Measurements from ENCODE around the gene STK10. TPM values are rescaled to one million over a fixed set of nuclear protein-coding genes. Genes with fewer than 3 reads are reported as not detected.

The STK10 gene
- total and polyA plus RNA-seq, 9 of the 15 experiments (the other 6 are each of a cell fraction or from before 2014, with no cell fraction given) = 0.30 to 6.7 (median 2.4) TPM

- TF ChIP-seq KAT7 (CRISPR knock-in tag; IDR thresholded peaks at IDR 0.05; ENCODE audit: borderline replicate concordance) (no peak), EZH2 (IDR thresholded peaks at IDR 0.05; ENCODE audit: borderline replicate concordance, low read depth, low read length) (no peak), BMI1 (IDR thresholded peaks at IDR 0.05; ENCODE audit: low read length) (no peak), MYC (IDR thresholded peaks at IDR 0.05; ENCODE audit: low read depth, low read length) (peak; percentile 49; the same call in 1 of the 2 replicates), MYC (CRISPR knock-in tag; IDR thresholded peaks at IDR 0.05; ENCODE audit: borderline replicate concordance, low read depth) (no peak), NFXL1 (CRISPR knock-in tag; IDR thresholded peaks at IDR 0.05) (no peak), CBX2 (IDR thresholded peaks at IDR 0.05; ENCODE audit: insufficient read depth, low read length, poor library complexity, severe bottlenecking) (no peak), MLLT1 (IDR thresholded peaks at IDR 0.05) (no peak), ARID3A (IDR thresholded peaks at IDR 0.05; ENCODE audit: borderline replicate concordance, low read depth, low read length) (no peak), E2F1 (CRISPR knock-in tag; IDR thresholded peaks at IDR 0.05) (no peak), ZNF830 (CRISPR knock-in tag; IDR thresholded peaks at IDR 0.05) (no peak), MAFK (IDR thresholded peaks at IDR 0.05; ENCODE audit: low read length) (no peak), WHSC1 (IDR thresholded peaks at IDR 0.05; ENCODE audit: low read length) (no peak), ILK (tag; IDR thresholded peaks at IDR 0.05; ENCODE audit: borderline replicate concordance, low read depth) (no peak), PYGO2 (tag; IDR thresholded peaks at IDR 0.05) (no peak), ZNF253 (CRISPR knock-in tag; conservative IDR thresholded peaks at IDR 0.05) (no peak), NELFE (IDR thresholded peaks at IDR 0.05; ENCODE audit: insufficient read depth, insufficient read length) (no peak), CC2D1A (IDR thresholded peaks at IDR 0.05) (no peak), PCBP1 (IDR thresholded peaks at IDR 0.05; ENCODE audit: low read depth, low read length, poor library complexity, severe bottlenecking) (no peak)
- TF ChIP-seq, protein P1, sequence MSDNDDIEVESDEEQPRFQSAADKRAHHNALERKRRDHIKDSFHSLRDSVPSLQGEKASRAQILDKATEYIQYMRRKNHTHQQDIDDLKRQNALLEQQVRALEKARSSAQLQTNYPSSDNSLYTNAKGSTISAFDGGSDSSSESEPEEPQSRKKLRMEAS (CRISPR knock-in tag; IDR thresholded peaks at IDR 0.05) = peak; percentile 30; the same call in 1 of the 2 replicates
- TF ChIP-seq, protein P2, sequence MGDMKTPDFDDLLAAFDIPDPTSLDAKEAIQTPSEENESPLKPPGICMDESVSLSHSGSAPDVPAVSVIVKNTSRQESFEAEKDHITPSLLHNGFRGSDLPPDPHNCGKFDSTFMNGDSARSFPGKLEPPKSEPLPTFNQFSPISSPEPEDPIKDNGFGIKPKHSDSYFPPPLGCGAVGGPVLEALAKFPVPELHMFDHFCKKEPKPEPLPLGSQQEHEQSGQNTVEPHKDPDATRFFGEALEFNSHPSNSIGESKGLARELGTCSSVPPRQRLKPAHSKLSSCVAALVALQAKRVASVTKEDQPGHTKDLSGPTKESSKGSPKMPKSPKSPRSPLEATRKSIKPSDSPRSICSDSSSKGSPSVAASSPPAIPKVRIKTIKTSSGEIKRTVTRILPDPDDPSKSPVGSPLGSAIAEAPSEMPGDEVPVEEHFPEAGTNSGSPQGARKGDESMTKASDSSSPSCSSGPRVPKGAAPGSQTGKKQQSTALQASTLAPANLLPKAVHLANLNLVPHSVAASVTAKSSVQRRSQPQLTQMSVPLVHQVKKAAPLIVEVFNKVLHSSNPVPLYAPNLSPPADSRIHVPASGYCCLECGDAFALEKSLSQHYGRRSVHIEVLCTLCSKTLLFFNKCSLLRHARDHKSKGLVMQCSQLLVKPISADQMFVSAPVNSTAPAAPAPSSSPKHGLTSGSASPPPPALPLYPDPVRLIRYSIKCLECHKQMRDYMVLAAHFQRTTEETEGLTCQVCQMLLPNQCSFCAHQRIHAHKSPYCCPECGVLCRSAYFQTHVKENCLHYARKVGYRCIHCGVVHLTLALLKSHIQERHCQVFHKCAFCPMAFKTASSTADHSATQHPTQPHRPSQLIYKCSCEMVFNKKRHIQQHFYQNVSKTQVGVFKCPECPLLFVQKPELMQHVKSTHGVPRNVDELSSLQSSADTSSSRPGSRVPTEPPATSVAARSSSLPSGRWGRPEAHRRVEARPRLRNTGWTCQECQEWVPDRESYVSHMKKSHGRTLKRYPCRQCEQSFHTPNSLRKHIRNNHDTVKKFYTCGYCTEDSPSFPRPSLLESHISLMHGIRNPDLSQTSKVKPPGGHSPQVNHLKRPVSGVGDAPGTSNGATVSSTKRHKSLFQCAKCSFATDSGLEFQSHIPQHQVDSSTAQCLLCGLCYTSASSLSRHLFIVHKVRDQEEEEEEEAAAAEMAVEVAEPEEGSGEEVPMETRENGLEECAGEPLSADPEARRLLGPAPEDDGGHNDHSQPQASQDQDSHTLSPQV (IDR thresholded peaks at IDR 0.05) = peak; percentile 85
These were observed 43.7 kb downstream of the STK10 start (continued) for GRCh38 chr5:172144291-172144815.
